Activated naive CD8-positive, alpha-beta T cell treated with anti-CD3 and anti-CD28 coated beads, Interleukin-2, amount 10 ng/mL, durations not matched to agents 7 days and 5 days (primary cell): ENCODE measurements around the gene GNLY. TPM values are rescaled to one million over a fixed set of nuclear protein-coding genes. Genes with fewer than 3 reads are reported as not detected.

ENCODE experiments used
- ATAC-seq: fragments of 150-1000 bp; cut with Tn5 transposase; one replicate; pipeline ENCODE4 v1.10.0; 2021; ENCODE audit warnings: low read depth, moderate library complexity
- POLR2A ChIA-PET: fragments of 350-600 bp; sonication (Branson Sonifier 250); formaldehyde crosslinking; loops from one replicate; lab custom pipeline; 2021; ENCODE audit warnings: antibody characterized with exemption; lab: Charles Lee
- DNase-seq: peaks from one replicate; pipeline ENCODE4 v3.0.0; 2021
- H3K27ac Mint-ChIP-seq: one replicate; pipeline ENCODE4 v1.8.0; 2022; ENCODE audit warnings: mild to moderate bottlenecking, mixed read lengths
- H3K27me3 Mint-ChIP-seq: one replicate; pipeline ENCODE4 v1.8.0; 2022; ENCODE audit warnings: mild to moderate bottlenecking, moderate library complexity, mixed read lengths
- H3K36me3 Mint-ChIP-seq: one replicate; pipeline ENCODE4 v1.8.0; 2021; ENCODE audit warnings: mild to moderate bottlenecking, mixed read lengths
- H3K4me1 Mint-ChIP-seq: one replicate; pipeline ENCODE4 v1.8.0; 2021; ENCODE audit warnings: mixed read lengths
- H3K4me3 Mint-ChIP-seq: one replicate; pipeline ENCODE4 v1.8.0; 2022; ENCODE audit warnings: mild to moderate bottlenecking, moderate library complexity, mixed read lengths
- H3K9me3 Mint-ChIP-seq: one replicate; pipeline ENCODE4 v1.8.0; 2021; ENCODE audit warnings: mixed read lengths
- total RNA-seq, 2 experiments: library from RNA; stranded (reverse); gene quantifications; one replicate each; pipeline ENCODE4 v1.2.3, GENCODE V29; 2021

The GNLY gene
- total RNA-seq, 2 experiments from 2014 or later = 22.0 to 27.5 TPM

DNA sequence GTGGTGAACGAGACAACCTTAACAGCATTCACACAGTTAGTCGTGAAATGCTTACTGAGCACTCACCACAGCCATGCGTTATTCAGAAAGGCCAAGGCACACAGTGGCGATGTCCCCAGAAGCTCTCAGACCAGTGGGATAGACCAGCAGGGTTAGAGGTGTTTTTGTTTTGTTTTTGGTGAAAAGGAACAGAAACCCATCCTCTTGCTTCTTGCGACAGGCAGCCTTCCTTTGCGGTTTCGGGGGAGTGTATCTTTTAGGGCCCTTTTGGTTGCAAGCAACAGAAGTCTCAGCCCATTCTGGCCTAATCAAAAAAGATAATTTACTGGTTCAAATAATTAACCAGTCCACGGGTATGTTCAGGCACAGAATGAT lies 4.7 kb downstream of the GNLY start:
- Mint-ChIP-seq H3K4me1 (peaks cover 22% of the 10 kb centered on the region), H3K4me3 (no peak overlapping the region), H3K27ac (no peak overlapping the region), H3K27me3 (peaks cover 10% of the 10 kb centered on the region), H3K9me3 (no peaks in the 10 kb centered on the region), H3K36me3 (no peaks in the 10 kb centered on the region)
- no peak for ATAC-seq
- POLR2A ChIA-PET = interaction anchor here (0.7 to 2.3 kb wide), 2 partner anchors 18 to 397 kb away, joined by 3 to 8 read pairs; no protein-coding TSS in a partner anchor
- no peak for DNase-seq

DNA sequence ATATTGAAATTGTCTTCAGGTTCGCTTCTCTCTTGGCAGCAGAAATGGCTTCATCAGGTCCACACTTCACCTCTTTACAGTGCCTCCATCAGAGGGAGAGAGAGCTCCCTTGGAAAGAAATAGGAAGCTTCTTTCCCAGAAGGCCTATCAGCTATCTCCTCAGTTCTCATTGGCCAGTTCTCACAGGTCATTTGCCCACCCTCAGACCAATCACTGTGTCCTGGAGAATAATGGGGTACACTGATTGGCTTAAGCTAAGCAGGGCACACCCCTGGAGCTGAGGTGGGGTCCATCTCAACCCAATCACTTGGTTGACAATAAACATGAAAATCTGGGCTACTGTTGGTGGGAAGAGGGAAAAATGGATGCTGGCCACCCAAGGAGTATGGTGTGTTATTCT lies 5.2 kb downstream of the GNLY start:
- Mint-ChIP-seq H3K4me1 (peaks cover 24% of the 10 kb centered on the region), H3K9me3 (no peaks in the 10 kb centered on the region), H3K27ac (no peak overlapping the region), H3K36me3 (no peaks in the 10 kb centered on the region), H3K27me3 (peaks cover 14% of the 10 kb centered on the region), H3K4me3 (no peak overlapping the region)
- no peak for DNase-seq
- POLR2A ChIA-PET = no interaction called here
- no peak for ATAC-seq

DNA sequence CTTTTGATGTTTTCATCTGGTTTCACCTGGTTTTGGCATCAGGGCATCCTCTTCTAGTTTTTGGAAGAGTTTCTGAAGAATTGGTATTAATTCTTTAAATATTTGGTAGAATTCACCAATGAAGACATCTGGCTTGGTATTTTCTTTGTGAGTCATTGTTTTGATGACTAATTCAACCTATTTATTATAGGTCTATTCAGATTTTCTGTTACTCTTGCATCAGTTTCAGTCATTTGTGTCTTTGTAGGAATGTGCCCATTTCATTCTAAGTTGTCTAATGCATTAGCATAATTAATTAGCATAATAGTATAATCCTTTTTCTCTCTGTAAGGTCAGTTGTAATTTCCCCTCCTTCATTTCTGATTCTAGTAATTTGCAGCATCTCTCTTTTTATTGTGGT lies 8.0 kb downstream of the GNLY start:
- POLR2A ChIA-PET = no interaction called here
- no peak overlapping the region for H3K27ac Mint-ChIP-seq
- no peaks in the 10 kb centered on the region for H3K9me3 Mint-ChIP-seq
- no peaks in the 10 kb centered on the region for H3K36me3 Mint-ChIP-seq
- ATAC-seq (no peak), DNase-seq (no peak)
- H3K27me3 Mint-ChIP-seq = peaks cover 14% of the 10 kb centered on the region
- peaks cover 47% of the 10 kb centered on the region for H3K4me1 Mint-ChIP-seq
- no peak overlapping the region for H3K4me3 Mint-ChIP-seq

GRCh38 chr2:85702800-85703199 lies 8.6 kb downstream of the GNLY start:
- H3K27ac Mint-ChIP-seq = no peak overlapping the region
- no peaks in the 10 kb centered on the region for H3K9me3 Mint-ChIP-seq
- peaks cover 14% of the 10 kb centered on the region for H3K27me3 Mint-ChIP-seq
- no peaks in the 10 kb centered on the region for H3K36me3 Mint-ChIP-seq
- no peak for ATAC-seq
- no peak overlapping the region for H3K4me3 Mint-ChIP-seq
- peaks cover 48% of the 10 kb centered on the region for H3K4me1 Mint-ChIP-seq
- POLR2A ChIA-PET = interaction anchor here (3.5 kb wide), 1 partner anchor 22 kb away, joined by 15 read pairs; no protein-coding TSS in a partner anchor
- no peak for DNase-seq

- H3K4me1 Mint-ChIP-seq = peaks cover 44% of the 10 kb centered on the region
- H3K36me3 Mint-ChIP-seq = no peaks in the 10 kb centered on the region
- H3K27ac Mint-ChIP-seq = no peak overlapping the region
- POLR2A ChIA-PET = interaction anchor here (3.5 kb wide), 1 partner anchor 23 kb away, joined by 15 read pairs; no protein-coding TSS in a partner anchor
- no peaks in the 10 kb centered on the region for H3K9me3 Mint-ChIP-seq
- H3K27me3 Mint-ChIP-seq = peaks cover 14% of the 10 kb centered on the region
- no peak for DNase-seq
- H3K4me3 Mint-ChIP-seq = no peak overlapping the region
- ATAC-seq = no peak
Measured at GRCh38 chr2:85703329-85703728, 9.2 kb downstream of the GNLY start.

- no peak for ATAC-seq
- peaks cover 17% of the 10 kb centered on the region for H3K27me3 Mint-ChIP-seq
- POLR2A ChIA-PET = interaction anchor here (1.4 to 3.5 kb wide), 2 partner anchors 11 to 23 kb away, joined by 6 to 15 read pairs; no protein-coding TSS in a partner anchor
- H3K4me3 Mint-ChIP-seq = no peak overlapping the region
- H3K36me3 Mint-ChIP-seq = no peaks in the 10 kb centered on the region
- no peak overlapping the region for H3K27ac Mint-ChIP-seq
- no peak for DNase-seq
- H3K4me1 Mint-ChIP-seq = peaks cover 41% of the 10 kb centered on the region
- H3K9me3 Mint-ChIP-seq = no peaks in the 10 kb centered on the region
Measured at GRCh38 chr2:85704038-85704437, 9.9 kb downstream of the GNLY start.

DNA sequence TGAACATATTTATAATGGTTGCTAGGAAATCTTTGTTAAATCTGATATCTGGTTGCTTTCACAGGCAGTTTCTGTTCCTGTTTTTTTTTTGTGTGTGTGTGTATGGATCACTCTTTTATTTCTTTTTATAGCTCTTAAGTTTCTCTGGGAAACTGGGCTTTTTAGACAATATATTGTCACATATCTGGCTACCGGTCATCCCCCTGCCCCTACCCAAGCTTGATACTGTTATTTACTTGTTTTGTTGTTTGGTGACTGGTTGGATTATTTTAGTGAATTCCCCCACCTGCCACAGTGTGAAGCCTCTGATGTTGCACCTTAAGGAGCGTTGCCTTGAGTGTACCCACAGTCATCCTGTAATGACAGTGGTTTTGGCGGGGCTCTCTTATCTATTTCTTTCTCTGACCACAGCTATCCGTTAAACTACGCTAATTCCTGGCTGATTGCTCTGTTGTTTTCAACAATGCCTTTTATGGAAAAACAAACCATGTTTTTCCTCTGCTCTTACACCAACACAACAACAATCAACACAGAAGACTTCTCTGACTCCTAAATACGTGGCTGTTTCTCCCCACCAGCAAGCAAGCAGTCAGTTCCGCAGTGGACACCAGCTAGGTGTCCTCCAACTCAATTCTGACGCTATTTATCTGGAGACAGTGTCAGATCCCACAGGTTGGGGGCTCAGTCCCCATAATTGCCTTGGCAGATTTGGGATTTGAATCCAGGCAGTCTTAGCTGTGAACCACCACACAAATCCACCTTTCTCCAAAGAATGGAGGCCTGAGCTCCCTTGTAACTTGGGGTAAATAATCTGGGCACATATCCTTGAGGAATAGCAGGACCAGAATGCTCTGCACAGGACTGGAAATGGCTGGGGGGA lies 10.9 kb downstream of the GNLY start:
- Mint-ChIP-seq H3K36me3 (no peaks in the 10 kb centered on the region), H3K4me1 (peaks cover 41% of the 10 kb centered on the region)
- peak; percentile 44 for ATAC-seq

GRCh38 chr2:85705680-85706039 lies 11.5 kb downstream of the GNLY start:
- no peak overlapping the region for H3K4me3 Mint-ChIP-seq
- H3K4me1 Mint-ChIP-seq = peaks cover 47% of the 10 kb centered on the region
- H3K9me3 Mint-ChIP-seq = no peaks in the 10 kb centered on the region
- H3K36me3 Mint-ChIP-seq = no peaks in the 10 kb centered on the region
- POLR2A ChIA-PET = interaction anchor here (0.6 to 3.5 kb wide), 4 partner anchors 9 to 90 kb away, joined by 3 to 15 read pairs (median 4); partner anchors contain the start of gene USP39
- ATAC-seq = no peak
- DNase-seq = no peak
- H3K27me3 Mint-ChIP-seq = peaks cover 17% of the 10 kb centered on the region
- peak overlapping the region; percentile 51 for H3K27ac Mint-ChIP-seq

More for the DNA sequence above, 10.9 kb downstream of the GNLY start:
- no peaks in the 10 kb centered on the region for H3K9me3 Mint-ChIP-seq
- peak overlapping the region; percentile 51 for H3K27ac Mint-ChIP-seq
- POLR2A ChIA-PET = interaction anchor here (0.6 to 3.5 kb wide), 4 partner anchors 10 to 89 kb away, joined by 3 to 15 read pairs (median 4); partner anchors contain the start of gene USP39
- peak overlapping the region; percentile 44 for H3K4me3 Mint-ChIP-seq
- peaks cover 17% of the 10 kb centered on the region for H3K27me3 Mint-ChIP-seq
- DNase-seq = no peak

DNA sequence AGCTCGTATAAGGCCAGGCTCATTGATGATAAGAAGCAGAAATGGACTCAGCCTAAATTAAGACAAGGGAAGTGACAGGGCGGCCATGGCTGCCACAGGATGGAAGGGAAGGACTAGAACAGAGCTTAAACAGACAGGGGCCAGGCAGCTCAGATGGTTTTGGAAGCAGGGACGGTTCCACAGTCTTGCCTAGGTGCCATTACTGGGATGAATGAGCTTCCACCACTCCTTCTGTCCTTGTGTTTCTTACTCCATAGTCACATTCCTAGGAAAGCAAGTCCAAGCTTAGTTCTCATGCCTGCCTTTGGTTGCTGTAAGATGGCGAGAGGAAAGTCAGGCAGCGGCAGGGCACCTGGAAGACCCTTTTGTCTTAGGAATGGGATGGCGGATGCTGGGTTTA lies 11.9 kb downstream of the GNLY start:
- H3K4me3 Mint-ChIP-seq = no peak overlapping the region
- peaks cover 47% of the 10 kb centered on the region for H3K4me1 Mint-ChIP-seq
- H3K27ac Mint-ChIP-seq = peak overlapping the region; percentile 51

DNA sequence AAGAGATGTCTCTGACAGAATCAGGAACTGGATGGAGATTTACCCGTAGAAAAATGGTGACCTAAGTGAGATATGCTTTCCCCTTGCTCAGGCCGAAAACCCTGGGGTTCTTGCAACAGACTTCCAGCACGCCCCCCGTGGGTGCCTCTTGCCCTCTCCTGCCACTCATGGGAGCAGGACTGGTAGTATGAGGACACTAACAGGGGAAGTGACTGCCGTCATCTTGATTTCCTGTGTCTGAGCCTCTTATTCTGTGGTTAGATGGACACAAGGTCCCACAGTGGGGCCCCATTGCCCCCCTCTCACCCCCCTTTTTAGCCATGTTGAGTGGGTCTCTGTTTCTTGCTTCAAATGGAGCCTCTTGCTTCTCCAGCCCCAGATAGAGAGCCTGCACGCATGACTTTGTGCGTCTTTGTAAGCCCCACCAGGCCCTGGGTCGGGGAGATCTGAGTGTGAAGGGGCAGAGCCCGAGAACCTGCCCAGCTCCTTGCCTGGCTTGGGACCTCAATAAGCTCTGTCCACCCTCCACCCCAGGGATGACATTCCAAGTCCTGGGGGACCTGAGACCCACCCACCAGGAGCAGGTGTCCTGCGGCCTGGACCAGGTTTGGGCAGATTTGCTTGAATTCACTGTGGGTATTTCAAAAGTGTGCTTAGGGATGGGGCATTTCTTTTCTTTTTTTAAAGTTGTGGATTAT lies 12.6 kb downstream of the GNLY start:
- Mint-ChIP-seq H3K9me3 (no peaks in the 10 kb centered on the region), H3K27ac (peak overlapping the region; percentile 70), H3K4me3 (peak overlapping the region; percentile 33), H3K27me3 (peaks cover 17% of the 10 kb centered on the region), H3K4me1 (peaks cover 45% of the 10 kb centered on the region), H3K36me3 (no peaks in the 10 kb centered on the region)
- POLR2A ChIA-PET = interaction anchor here (1.4 kb wide), 1 partner anchor 28 kb away, joined by 5 read pairs; no protein-coding TSS in a partner anchor
- peak; percentile 9 for ATAC-seq
- DNase-seq = no peak

More for the DNA sequence above, 11.9 kb downstream of the GNLY start:
- peaks cover 17% of the 10 kb centered on the region for H3K27me3 Mint-ChIP-seq
- no peaks in the 10 kb centered on the region for H3K9me3 Mint-ChIP-seq
- DNase-seq (no peak), ATAC-seq (no peak)
- H3K36me3 Mint-ChIP-seq = no peaks in the 10 kb centered on the region
- POLR2A ChIA-PET = interaction anchor here (0.6 to 3.5 kb wide), 3 partner anchors 9 to 90 kb away, joined by 3 to 15 read pairs (median 3); partner anchors contain the start of gene USP39

DNA sequence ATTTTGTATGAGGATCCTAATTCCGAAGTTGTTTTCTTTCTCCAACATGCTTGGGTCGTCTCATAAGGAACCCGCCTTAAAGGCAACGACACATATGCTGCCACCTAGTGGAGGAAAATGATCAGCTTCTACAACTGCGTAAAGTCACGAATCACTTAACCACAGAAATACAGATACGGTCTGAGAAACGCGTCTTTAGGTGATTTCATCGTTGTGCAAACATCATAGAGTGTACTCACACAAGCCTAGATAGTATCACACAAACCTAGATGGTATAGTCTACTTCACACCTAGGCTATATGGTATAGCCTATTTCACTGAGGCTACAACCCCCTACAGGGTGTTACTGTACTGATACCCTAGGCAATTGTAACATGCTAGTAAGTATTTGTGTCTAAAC lies 13.1 kb downstream of the GNLY start:
- POLR2A ChIA-PET = interaction anchor here (1.4 kb wide), 1 partner anchor 28 kb away, joined by 5 read pairs; no protein-coding TSS in a partner anchor
- no peak for DNase-seq
- Mint-ChIP-seq H3K27me3 (peaks cover 16% of the 10 kb centered on the region), H3K9me3 (no peaks in the 10 kb centered on the region), H3K4me1 (peaks cover 43% of the 10 kb centered on the region), H3K4me3 (peak overlapping the region; percentile 33), H3K27ac (peak overlapping the region; percentile 70), H3K36me3 (no peaks in the 10 kb centered on the region)
- peak; percentile 84 for ATAC-seq

DNA sequence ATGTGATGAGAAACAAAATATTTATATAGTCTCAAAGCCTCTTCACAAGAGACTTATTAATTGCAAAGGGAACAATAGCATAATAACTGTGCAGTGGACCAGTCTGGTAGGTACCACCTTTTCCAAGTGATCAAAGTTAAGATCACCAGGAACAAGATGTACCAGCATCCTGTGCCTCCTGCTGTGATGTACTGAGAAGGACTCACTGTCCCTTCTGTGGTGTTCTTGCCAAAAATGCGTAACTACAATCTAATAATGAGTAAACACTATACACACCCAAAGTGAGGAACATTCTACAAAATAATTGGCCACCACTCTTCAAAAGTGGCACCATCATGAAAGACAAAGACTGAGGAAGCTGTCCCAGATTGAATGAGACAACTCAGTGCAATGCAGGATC lies 14.5 kb downstream of the GNLY start:
- no peaks in the 10 kb centered on the region for H3K36me3 Mint-ChIP-seq
- H3K27ac Mint-ChIP-seq = no peak overlapping the region
- H3K9me3 Mint-ChIP-seq = no peaks in the 10 kb centered on the region
- DNase-seq (no peak), ATAC-seq (no peak)
- H3K4me3 Mint-ChIP-seq = no peak overlapping the region
- POLR2A ChIA-PET = no interaction called here
- peaks cover 37% of the 10 kb centered on the region for H3K4me1 Mint-ChIP-seq
- H3K27me3 Mint-ChIP-seq = peaks cover 8% of the 10 kb centered on the region

GRCh38 chr2:85709401-85709811 lies 15.2 kb downstream of the GNLY start:
- Mint-ChIP-seq H3K9me3 (no peaks in the 10 kb centered on the region), H3K27ac (no peak overlapping the region), H3K36me3 (no peaks in the 10 kb centered on the region), H3K27me3 (peaks cover 3% of the 10 kb centered on the region), H3K4me3 (no peak overlapping the region), H3K4me1 (peaks cover 42% of the 10 kb centered on the region)
- DNase-seq (no peak), ATAC-seq (no peak)
- POLR2A ChIA-PET = no interaction called here
